Activated naive CD8-positive, alpha-beta T cell treated with anti-CD3 and anti-CD28 coated beads, Interleukin-2, amount 50 U/mL, for 24 hours (primary cell): ENCODE data around the gene ABCG1.
A peak's percentile ranks its signal among the peaks of the same experiment; 100 is the strongest.

Experiments
- ATAC-seq: fragments of 150-1000 bp; cut with Tn5 transposase; one replicate; pipeline ENCODE4 v1.10.0; 2021
- DNase-seq: peaks from one replicate; pipeline ENCODE4 v3.0.0; 2021
- H3K27ac Mint-ChIP-seq: one replicate; pipeline ENCODE4 v1.8.0; 2021; ENCODE audit warnings: mild to moderate bottlenecking, mixed read lengths
- H3K27me3 Mint-ChIP-seq: one replicate; pipeline ENCODE4 v1.8.0; 2021; ENCODE audit warnings: mixed read lengths
- H3K36me3 Mint-ChIP-seq: one replicate; pipeline ENCODE4 v1.8.0; 2021; ENCODE audit warnings: low read depth, mixed read lengths
- H3K4me1 Mint-ChIP-seq: one replicate; pipeline ENCODE4 v1.8.0; 2021; ENCODE audit warnings: mixed read lengths
- H3K4me3 Mint-ChIP-seq: one replicate; pipeline ENCODE4 v1.8.0; 2021; ENCODE audit warnings: mild to moderate bottlenecking, moderate library complexity, mixed read lengths
- H3K9me3 Mint-ChIP-seq: one replicate; pipeline ENCODE4 v1.8.0; 2021; ENCODE audit warnings: mixed read lengths

ABCG1 gene

DNA sequence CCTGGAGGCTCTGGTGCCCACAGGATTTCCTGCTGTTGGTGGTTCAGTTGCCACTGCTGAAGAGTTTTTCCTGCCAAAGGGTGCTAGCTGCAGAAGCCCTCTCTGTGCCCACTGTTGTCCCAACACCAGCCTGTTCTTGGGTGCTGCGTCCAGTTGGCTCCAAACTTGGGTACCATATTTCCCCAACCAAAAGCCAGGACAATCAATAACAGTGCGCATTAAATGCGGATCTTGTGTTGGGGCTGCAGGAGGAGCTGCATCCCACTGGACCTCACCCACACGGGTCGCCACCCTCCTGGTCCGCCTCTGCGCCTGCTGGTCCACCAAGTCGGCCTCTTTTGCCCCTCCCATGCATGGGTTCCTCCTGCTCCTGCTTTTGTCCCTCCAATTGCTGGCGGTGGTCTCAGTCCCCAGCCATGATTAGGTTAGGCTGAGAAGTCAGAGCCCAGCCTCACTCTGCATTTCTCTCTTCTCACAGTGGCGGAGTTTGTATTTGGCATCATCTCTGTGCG, 9.8 kb downstream of the ABCG1 start:
- Mint-ChIP-seq H3K36me3 (peaks cover 12% of the 10 kb centered on the region), H3K4me1 (peaks cover 65% of the 10 kb centered on the region), H3K27me3 (no peaks in the 10 kb centered on the region), H3K4me3 (no peak overlapping the region), H3K27ac (no peak overlapping the region), H3K9me3 (no peaks in the 10 kb centered on the region)
- ATAC-seq (no peak), DNase-seq (no peak)

DNA sequence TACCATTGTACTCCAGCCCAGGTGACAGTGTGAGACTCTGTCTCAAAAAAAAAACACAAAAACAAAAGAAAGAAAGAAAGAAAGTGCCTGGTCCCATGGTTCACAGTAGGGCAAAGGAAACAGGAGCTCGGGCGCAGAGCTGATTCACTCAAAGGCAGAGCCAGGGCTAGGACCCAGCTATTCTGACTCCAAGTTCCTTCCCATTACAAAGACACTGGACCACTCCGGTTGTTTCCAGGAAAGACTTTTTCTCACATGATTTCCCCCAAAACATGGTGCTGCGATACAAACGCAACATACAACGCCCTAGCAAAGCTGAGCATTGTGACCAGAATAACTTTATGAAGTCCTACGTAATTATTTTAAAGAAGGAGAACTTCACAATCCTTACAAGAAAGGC, 10.7 kb downstream of the ABCG1 start:
- no peak for DNase-seq
- H3K27ac Mint-ChIP-seq, result no peak overlapping the region

DNA sequence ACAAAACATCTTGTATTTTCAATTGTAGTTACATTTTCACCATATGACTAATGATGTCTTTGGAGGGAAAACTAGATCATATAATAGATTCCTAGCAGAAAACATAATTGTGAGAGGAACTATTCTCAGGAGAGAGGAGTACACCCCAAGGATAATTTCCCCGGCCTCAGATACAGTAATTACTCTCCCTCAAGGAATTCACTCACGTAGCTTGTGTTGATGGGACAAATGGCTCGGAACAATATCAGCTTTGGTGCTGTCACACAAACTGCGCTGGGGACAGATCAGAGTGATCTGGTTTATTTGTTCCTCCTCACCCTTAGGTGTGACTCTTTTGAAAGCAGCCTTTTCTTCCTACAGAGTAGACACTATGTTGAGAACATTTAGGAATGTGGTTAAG, 11.2 kb downstream of the ABCG1 start:
- Mint-ChIP-seq H3K27ac (no peak overlapping the region), H3K36me3 (peaks cover 12% of the 10 kb centered on the region), H3K4me3 (no peak overlapping the region), H3K27me3 (no peaks in the 10 kb centered on the region), H3K9me3 (no peaks in the 10 kb centered on the region), H3K4me1 (peaks cover 76% of the 10 kb centered on the region)
- DNase-seq (no peak), ATAC-seq (no peak)

More for the DNA sequence above, 10.7 kb downstream of the ABCG1 start:
- Mint-ChIP-seq H3K4me1 (peaks cover 73% of the 10 kb centered on the region), H3K36me3 (peaks cover 12% of the 10 kb centered on the region), H3K27me3 (no peaks in the 10 kb centered on the region), H3K9me3 (no peaks in the 10 kb centered on the region), H3K4me3 (no peak overlapping the region)
- ATAC-seq, result no peak

DNA sequence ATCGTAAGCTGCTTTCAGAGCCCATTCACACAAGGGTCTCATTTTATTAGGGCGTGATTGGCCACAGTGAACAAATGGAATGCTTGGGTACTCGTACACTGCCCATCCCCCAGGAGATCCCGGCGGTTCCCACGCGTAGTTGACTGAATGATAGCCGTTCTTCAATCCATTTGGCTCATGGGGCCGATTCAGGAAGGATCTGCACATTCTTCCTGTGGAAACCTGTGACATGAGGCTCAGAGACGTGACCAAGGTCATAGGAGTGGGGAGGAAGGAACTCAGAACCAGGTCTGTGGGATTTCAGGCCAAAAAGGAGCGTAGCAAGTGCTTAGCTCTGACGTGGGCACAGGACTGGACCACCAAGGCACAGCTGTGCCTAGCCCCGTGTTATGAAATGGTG, 11.7 kb downstream of the ABCG1 start:
- H3K27me3 Mint-ChIP-seq, result no peaks in the 10 kb centered on the region
- DNase-seq (no peak), ATAC-seq (no peak)
- peaks cover 79% of the 10 kb centered on the region for H3K4me1 Mint-ChIP-seq
- no peaks in the 10 kb centered on the region for H3K9me3 Mint-ChIP-seq
- peaks cover 12% of the 10 kb centered on the region for H3K36me3 Mint-ChIP-seq
- no peak overlapping the region for H3K27ac Mint-ChIP-seq
- H3K4me3 Mint-ChIP-seq, result no peak overlapping the region

DNA sequence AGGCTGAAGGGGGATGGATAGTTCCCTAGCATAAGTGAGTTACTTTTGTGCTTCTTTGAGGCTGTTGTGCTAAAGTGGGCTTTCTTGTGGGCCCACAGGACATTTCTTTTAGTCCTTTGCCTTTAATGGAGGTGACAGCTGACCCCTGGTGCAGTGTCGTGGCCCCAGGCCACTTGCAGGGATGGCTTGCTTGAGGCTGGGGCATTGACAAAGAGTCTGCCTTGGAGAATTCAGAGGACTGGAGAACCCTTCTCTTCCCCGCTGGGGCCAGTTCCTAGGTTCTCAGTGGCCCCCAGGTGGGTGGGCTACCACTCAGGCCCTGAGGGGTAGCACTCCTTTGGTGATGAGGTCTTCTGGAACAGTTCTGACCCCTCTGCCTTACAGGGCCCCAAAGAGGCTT, 12.8 kb downstream of the ABCG1 start:
- H3K9me3 Mint-ChIP-seq, result no peaks in the 10 kb centered on the region
- H3K36me3 Mint-ChIP-seq, result peaks cover 9% of the 10 kb centered on the region
- no peak overlapping the region for H3K4me3 Mint-ChIP-seq
- H3K27me3 Mint-ChIP-seq, result no peaks in the 10 kb centered on the region
- H3K27ac Mint-ChIP-seq, result no peak overlapping the region
- peaks cover 87% of the 10 kb centered on the region for H3K4me1 Mint-ChIP-seq
- DNase-seq, result no peak
- ATAC-seq, result no peak

DNA sequence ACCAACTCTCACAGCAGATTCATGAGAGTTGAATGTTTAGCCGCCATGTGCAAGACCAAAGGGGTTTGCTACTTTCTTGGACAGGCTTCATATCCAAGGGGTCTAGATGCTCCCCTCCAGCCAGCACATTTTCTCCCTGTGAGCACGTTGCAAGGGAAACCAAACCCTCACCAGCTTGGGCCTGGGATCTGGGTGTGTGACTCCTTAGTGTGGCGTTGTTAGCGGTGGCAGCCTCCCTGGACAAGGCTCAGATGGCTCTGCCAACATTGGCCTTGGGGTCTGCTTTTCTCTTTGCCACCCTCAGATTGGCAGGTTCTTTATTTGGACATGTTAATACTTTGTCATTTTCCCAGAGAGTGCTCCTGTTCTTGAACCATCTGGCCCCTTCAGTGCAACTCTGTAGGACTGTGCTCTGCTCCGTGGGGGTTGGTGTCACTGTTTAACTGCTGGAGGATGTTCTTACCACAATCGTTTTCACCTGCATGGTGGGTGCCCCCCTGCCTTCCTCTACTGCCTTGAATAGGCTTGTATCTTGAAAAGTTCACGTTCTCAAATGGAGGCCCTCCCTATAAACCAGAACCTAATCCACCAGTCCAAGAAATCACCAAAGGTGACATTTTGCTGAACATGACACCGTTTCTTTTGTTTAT, 13.4 kb downstream of the ABCG1 start:
- no peak overlapping the region for H3K4me3 Mint-ChIP-seq
- DNase-seq (no peak), ATAC-seq (no peak)
- H3K27me3 Mint-ChIP-seq, result no peaks in the 10 kb centered on the region
- H3K9me3 Mint-ChIP-seq, result no peaks in the 10 kb centered on the region
- peaks cover 6% of the 10 kb centered on the region for H3K36me3 Mint-ChIP-seq
- H3K27ac Mint-ChIP-seq, result peak overlapping the region; percentile 88
- peaks cover 87% of the 10 kb centered on the region for H3K4me1 Mint-ChIP-seq

DNA sequence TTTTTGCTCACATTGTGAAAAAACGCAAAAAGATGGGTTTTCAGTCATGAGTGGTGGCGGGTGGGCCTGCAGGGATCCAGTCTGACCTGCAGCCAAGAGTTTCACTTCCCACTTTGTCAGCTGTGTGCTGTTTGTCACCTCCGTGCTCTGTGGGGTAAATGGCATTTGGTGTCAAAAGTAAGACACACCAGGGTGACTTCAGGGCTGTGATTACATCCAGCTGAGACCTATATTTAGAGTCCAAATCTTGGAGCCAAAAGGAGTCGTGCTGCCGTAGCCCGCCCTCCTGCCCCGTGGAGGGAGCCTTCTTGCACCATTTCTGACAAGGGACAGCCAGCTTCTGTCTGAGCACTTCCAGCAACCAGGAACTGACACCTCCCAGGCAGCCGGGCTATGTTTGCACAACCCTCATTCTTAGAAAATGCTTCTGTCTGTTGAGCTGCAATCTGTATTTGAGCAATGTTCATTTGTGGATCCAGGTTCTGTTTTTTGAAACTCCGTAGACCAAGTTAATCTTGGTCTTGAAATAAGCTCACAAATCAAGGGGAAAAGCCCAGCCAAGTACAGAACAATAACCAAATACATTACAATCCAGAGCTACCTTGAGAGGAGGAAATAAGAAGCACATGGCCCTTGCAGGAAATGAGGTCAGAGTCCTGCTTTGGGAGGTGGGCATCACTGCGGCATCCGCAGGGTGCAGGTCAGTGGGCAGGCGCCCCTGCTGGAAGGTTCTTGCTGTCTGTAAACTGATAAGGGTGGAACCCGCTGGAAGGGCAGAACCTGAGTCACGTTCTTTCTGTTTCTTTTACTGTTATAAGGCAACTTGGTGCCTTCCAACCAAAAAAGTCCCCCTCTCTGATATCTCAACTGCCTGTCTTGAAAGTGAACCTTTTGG, 14.4 kb downstream of the ABCG1 start:
- Mint-ChIP-seq H3K4me3 (peak overlapping the region; percentile 70), H3K27me3 (no peaks in the 10 kb centered on the region), H3K27ac (peak overlapping the region; percentile 88), H3K36me3 (no peaks in the 10 kb centered on the region), H3K4me1 (peaks cover 87% of the 10 kb centered on the region), H3K9me3 (no peaks in the 10 kb centered on the region)
- peak; percentile 79 for DNase-seq
- peak; percentile 76 for ATAC-seq

DNA sequence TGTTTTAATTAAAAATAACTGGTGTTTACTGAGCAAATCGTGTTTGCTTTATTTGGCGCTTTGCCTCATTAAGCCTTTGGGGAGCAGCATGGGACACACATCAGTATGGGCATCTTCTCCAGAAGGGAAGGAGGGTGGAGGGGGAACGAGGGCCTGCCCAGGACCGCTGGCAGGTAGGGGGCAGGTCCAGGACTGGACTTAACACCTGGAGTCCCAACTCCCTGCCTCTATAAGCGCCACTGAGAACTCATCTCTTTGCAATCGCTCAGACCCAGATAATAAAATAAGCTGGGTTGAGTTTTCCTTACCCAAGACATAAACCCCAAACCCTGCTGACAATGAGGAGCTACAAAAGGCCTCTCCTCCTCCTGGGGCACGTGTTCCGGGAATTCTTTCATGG, 15.1 kb downstream of the ABCG1 start:
- H3K9me3 Mint-ChIP-seq, result no peaks in the 10 kb centered on the region
- peak overlapping the region; percentile 70 for H3K4me3 Mint-ChIP-seq
- peak overlapping the region; percentile 88 for H3K27ac Mint-ChIP-seq
- no peaks in the 10 kb centered on the region for H3K36me3 Mint-ChIP-seq
- peaks cover 87% of the 10 kb centered on the region for H3K4me1 Mint-ChIP-seq
- no peaks in the 10 kb centered on the region for H3K27me3 Mint-ChIP-seq
- DNase-seq (no peak), ATAC-seq (no peak)

DNA sequence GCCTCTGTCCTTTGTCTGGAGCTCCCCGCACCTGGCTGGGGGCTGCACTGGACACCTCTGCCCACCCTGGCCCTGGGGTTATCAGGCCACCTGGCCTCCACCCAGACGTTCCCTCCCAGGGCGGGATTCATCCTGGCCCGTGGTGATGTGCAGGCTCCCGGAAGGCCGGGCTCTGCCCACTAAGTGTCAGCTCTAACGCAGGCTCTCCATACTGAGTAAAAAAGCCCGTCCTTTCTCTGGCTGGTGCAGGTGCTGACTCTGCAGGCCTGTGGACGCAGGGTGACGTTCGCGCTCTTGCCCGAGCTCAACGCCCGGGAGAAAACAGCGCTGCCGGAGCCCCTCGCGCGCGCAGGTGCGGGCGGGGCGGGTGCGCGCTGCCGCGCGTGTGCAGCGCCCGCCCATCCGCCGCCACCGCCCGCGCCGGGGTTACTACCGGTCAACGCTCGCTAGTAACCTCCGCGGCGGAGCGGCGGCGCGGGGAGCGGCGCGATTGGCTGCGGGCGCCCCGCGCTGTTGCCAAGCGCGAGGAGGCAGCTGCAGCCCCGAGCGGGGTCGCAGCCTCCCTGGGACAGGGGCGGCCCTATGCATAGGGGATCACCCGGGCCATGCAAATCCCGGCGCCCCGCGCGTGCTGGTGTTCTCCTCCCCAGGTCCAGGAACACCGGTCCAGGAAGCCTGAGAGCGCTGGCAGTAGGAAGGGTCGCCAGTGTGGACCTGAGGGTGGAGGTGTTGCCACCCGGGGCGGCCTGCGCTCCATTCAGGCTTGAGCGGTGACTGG, 15.7 kb downstream of the ABCG1 start:
- Mint-ChIP-seq H3K4me3 (peak overlapping the region; percentile 70), H3K27ac (peak overlapping the region; percentile 81), H3K36me3 (no peaks in the 10 kb centered on the region), H3K4me1 (peaks cover 83% of the 10 kb centered on the region), H3K9me3 (no peaks in the 10 kb centered on the region), H3K27me3 (no peaks in the 10 kb centered on the region)
- ATAC-seq, result peak; percentile 50
- DNase-seq, result peak; percentile 83

DNA sequence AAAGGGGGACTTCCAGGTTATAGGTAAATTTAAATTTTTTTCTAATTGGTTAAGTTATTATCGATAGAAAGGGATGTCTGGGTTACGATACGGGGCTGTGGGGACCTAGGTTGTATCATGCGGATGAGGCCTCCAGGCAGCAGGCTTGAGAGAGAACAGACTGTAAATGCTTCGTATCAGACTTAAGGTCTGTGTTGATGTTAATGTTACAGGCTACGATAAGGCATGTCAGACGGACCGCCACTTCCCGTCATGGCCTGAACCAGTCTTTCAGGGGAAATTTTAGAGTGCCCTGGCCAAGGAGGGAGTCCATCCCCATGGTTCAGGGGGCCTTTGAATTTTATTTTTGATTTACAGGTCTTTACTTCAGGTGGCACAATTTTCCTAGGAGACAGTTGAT, 16.7 kb downstream of the ABCG1 start:
- H3K9me3 Mint-ChIP-seq, result no peaks in the 10 kb centered on the region
- peak overlapping the region; percentile 81 for H3K27ac Mint-ChIP-seq
- DNase-seq, result no peak
- H3K36me3 Mint-ChIP-seq, result no peaks in the 10 kb centered on the region
- no peaks in the 10 kb centered on the region for H3K27me3 Mint-ChIP-seq
- H3K4me1 Mint-ChIP-seq, result peaks cover 76% of the 10 kb centered on the region
- ATAC-seq, result no peak
- peak overlapping the region; percentile 64 for H3K4me3 Mint-ChIP-seq

DNA sequence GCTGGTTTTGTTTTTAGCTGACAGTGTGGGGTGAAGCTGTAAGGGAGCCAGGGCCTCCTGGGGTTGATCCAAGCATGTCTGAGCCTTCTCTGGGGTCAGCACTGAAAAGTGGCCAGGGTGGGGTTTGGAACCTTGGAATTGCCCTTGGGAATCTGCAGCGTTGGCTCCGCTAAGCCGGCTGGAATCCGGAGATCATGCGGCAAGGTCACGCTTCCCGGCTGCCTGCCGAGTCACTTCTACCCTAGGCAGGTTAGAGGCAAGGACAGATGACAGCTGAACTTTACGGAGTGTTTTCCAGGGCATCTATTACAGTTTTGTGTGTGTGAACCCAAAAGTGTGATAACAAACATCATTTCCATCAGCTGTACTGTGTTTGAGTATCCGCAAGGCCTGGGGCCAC, 17.1 kb downstream of the ABCG1 start:
- Mint-ChIP-seq H3K9me3 (no peaks in the 10 kb centered on the region), H3K4me3 (no peak overlapping the region), H3K4me1 (peaks cover 75% of the 10 kb centered on the region), H3K36me3 (no peaks in the 10 kb centered on the region), H3K27ac (peak overlapping the region; percentile 81), H3K27me3 (no peaks in the 10 kb centered on the region)
- ATAC-seq (no peak), DNase-seq (no peak)

DNA sequence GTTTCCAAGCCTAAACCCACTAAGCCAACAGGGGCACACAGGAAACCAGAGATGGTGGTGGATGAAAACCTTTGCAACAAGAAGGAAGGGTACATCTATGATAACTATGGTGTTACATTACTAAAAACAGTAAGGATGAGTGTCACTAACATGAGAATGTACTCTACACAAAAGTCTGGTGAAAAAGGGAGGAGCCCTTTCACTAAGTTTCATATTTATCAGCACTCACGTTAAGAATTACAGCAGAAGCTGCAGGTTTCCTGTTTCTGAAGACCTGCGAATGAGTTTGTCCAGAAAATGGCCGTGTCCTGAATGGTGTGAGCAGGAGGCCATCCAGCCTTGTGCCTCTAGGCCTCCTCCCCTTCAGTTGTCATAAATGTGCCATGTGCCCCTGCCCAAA, 17.8 kb downstream of the ABCG1 start:
- Mint-ChIP-seq H3K27ac (peak overlapping the region; percentile 39), H3K4me3 (no peak overlapping the region), H3K27me3 (no peaks in the 10 kb centered on the region), H3K36me3 (no peaks in the 10 kb centered on the region), H3K4me1 (peaks cover 75% of the 10 kb centered on the region), H3K9me3 (no peaks in the 10 kb centered on the region)
- ATAC-seq (no peak), DNase-seq (no peak)

DNA sequence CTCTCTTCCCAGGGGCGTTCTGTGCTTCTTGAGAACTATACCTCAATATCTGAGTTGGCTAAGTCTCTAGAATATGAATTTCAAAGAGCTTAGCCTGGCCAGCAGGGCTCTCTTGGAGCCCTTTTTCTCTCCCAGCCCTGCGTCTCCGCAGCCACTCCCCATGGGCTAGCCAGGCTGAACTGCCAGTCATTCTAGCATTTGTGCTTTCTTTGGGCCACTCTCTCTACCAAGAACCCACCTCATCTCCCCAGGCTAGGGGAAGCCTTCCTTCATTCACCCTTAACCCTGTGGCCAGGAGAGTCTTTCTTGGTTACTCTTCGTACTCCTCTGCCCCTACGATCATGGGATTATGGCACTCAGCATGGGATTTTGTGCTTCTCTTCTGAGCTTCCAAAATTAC, 18.2 kb downstream of the ABCG1 start:
- no peak for ATAC-seq
- peaks cover 71% of the 10 kb centered on the region for H3K4me1 Mint-ChIP-seq
- H3K27me3 Mint-ChIP-seq, result no peaks in the 10 kb centered on the region
- H3K36me3 Mint-ChIP-seq, result no peaks in the 10 kb centered on the region
- DNase-seq, result no peak
- peak overlapping the region; percentile 83 for H3K27ac Mint-ChIP-seq
- no peaks in the 10 kb centered on the region for H3K9me3 Mint-ChIP-seq
- H3K4me3 Mint-ChIP-seq, result peak overlapping the region; percentile 56

DNA sequence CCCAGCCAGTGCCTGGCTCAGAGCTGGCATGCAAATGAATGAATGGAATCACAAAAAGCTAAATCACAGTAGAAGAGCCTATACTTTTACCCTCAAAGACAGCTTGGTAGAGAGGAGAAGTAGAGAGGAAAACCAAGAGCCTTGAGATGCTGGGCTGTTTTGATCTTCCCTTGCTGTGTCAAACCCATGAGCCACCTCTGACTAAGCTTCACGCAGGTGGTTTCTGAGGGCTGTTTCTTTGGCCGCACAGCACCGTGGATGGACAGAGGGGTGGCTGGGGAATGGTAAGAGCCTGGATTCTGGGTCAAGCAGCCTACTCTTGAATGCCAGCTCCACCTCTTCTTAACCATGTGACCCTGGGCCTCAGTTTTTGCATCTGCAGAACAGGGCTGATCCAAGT, 18.6 kb downstream of the ABCG1 start:
- H3K4me1 Mint-ChIP-seq, result peaks cover 70% of the 10 kb centered on the region
- no peaks in the 10 kb centered on the region for H3K9me3 Mint-ChIP-seq
- H3K27me3 Mint-ChIP-seq, result no peaks in the 10 kb centered on the region
- H3K36me3 Mint-ChIP-seq, result no peaks in the 10 kb centered on the region
- peak; percentile 33 for ATAC-seq
- peak overlapping the region; percentile 56 for H3K4me3 Mint-ChIP-seq
- H3K27ac Mint-ChIP-seq, result peak overlapping the region; percentile 83
- DNase-seq, result peak; percentile 48
